Vagina (tissue), 2 donors: ENCODE data around the gene WDR20.

Experiments used
- POLR2A ChIP-seq, 2 donors: fragments of 450-650 bp; IDR thresholded peaks; one replicate each; pipeline ENCODE4 v1.6.1; 2017; ENCODE audit warnings: antibody characterized with exemption in 2 of 2, mild to moderate bottlenecking in 2 of 2, moderate library complexity in 2 of 2
- POLR2AphosphoS5 ChIP-seq, 2 donors: sonication (generic); formaldehyde crosslinking; IDR thresholded peaks; one replicate each; pipeline ENCODE4 v1.9.0; 2017; ENCODE audit warnings: antibody characterized with exemption in 2 of 2, mild to moderate bottlenecking in 2 of 2, low read depth in 1 of 2; ENCODE audit not compliant: insufficient read depth in 1 of 2
- TF ChIP-seq, protein P1 (sequence below), 3 experiments: fragments of 450-650 bp in 2 of 3; fragments of 200-600 bp in 1 of 3; sonication (generic) in 1 of 3; IDR thresholded peaks; one replicate each; pipeline ENCODE4 v1.5.1; 2017 to 2019; ENCODE audit warnings: antibody characterized with exemption in 3 of 3, mild to moderate bottlenecking in 2 of 3, moderate library complexity in 2 of 3

DNA sequence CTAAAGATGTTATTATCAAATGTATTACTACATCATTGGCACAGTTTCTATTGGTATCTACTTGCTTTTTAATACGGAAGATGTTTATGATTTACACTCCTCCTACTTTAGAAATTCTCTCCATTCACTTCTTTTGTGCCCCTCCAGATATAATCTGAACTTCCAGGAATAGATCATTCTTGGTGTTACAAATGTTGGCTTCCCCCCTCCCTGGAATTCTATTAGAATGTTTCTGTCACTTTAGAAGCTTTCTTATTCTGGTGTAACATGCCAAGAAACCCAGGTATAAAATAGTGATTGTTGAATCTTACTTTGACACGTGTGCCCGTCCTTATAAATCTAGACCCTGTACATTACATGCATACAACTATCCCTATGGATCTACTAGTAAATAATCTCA is 1.2 kb upstream of the WDR20 start:
- TF ChIP-seq POLR2AphosphoS5 (IDR thresholded peaks at IDR 0.05; ENCODE audit: insufficient read depth in 1 of 2, low read depth in 1 of 2) = no peak
- TF ChIP-seq, protein P1, sequence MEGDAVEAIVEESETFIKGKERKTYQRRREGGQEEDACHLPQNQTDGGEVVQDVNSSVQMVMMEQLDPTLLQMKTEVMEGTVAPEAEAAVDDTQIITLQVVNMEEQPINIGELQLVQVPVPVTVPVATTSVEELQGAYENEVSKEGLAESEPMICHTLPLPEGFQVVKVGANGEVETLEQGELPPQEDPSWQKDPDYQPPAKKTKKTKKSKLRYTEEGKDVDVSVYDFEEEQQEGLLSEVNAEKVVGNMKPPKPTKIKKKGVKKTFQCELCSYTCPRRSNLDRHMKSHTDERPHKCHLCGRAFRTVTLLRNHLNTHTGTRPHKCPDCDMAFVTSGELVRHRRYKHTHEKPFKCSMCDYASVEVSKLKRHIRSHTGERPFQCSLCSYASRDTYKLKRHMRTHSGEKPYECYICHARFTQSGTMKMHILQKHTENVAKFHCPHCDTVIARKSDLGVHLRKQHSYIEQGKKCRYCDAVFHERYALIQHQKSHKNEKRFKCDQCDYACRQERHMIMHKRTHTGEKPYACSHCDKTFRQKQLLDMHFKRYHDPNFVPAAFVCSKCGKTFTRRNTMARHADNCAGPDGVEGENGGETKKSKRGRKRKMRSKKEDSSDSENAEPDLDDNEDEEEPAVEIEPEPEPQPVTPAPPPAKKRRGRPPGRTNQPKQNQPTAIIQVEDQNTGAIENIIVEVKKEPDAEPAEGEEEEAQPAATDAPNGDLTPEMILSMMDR (IDR thresholded peaks at IDR 0.05) = no peak
- no peak for TF ChIP-seq POLR2A (IDR thresholded peaks at IDR 0.05)
